AG09309 (cell line): ENCODE data around the gene PIAS2.
"Not testable (repeated sequence)": the region's sequence is repeated elsewhere in the genome, so short reads cannot be mapped to it uniquely, and the experiment has no call there.

Experiments used
- DNase-seq: peaks from one replicate; pipeline ENCODE4 v3.0.0-alpha.2; 2010; ENCODE audit warnings: low read depth
- H3K4me3 ChIP-seq: 2 replicates; pipeline ENCODE4 v1.5.1; 2011; ENCODE audit warnings: mild to moderate bottlenecking, low read depth, low read length, moderate library complexity; ENCODE audit not compliant: control insufficient read depth
- CTCF ChIP-seq: IDR thresholded peaks from 2 replicates; pipeline ENCODE4 v1.5.1; 2011; ENCODE audit warnings: mild to moderate bottlenecking, low read depth, low read length, inconsistent platforms; ENCODE audit not compliant: insufficient read depth, control insufficient read depth; ENCODE audit errors: missing control alignments

The PIAS2 gene

GRCh38 chr18:46866523-46866922 is 50.8 kb downstream of the PIAS2 start:
- DNase-seq, result no peak
- no peak overlapping the region for H3K4me3 ChIP-seq
- no peak for TF ChIP-seq CTCF

- H3K4me3 ChIP-seq, DNase-seq: not testable (repeated sequence)
Measured at GRCh38 chr18:46865245-46865644, 52.1 kb downstream of the PIAS2 start.

GRCh38 chr18:46859855-46860254 is 57.5 kb downstream of the PIAS2 start:
- H3K4me3 ChIP-seq, result no peak overlapping the region
- TF ChIP-seq CTCF, result no peak
- DNase-seq, result no peak

- no peak for TF ChIP-seq CTCF
- no peak for DNase-seq
- H3K4me3 ChIP-seq, result no peak overlapping the region
Measured at GRCh38 chr18:46858290-46858689, 59.0 kb downstream of the PIAS2 start.

GRCh38 chr18:46856973-46857372 is 60.3 kb downstream of the PIAS2 start:
- H3K4me3 ChIP-seq, result no peak overlapping the region
- DNase-seq, result peak; percentile 2
- TF ChIP-seq CTCF, result no peak

- H3K4me3 ChIP-seq, result no peak overlapping the region
- DNase-seq, result no peak
- TF ChIP-seq CTCF, result no peak
Measured at GRCh38 chr18:46849007-46849406, 68.3 kb downstream of the PIAS2 start.

- no peak overlapping the region for H3K4me3 ChIP-seq
- DNase-seq, result no peak
Measured at GRCh38 chr18:46843372-46843771, 73.9 kb downstream of the PIAS2 start.

More at GRCh38 chr18:46843372-46843771, 73.9 kb downstream of the PIAS2 start:
- TF ChIP-seq CTCF, result no peak
